NCI-H345 treated with DMSO at 0.1 percent for 48 hours (cell line): ENCODE data around the gene ATG7.
"Not testable (repeated sequence)": the region's sequence is repeated elsewhere in the genome, so short reads cannot be mapped to it uniquely, and the experiment has no call there.

Experiments
- DNase-seq: peaks from one replicate; lab custom pipeline; 2025; ENCODE audit not compliant: unreplicated experiment; lab: John Stamatoyannopoulos, UW

ATG7 gene

DNA sequence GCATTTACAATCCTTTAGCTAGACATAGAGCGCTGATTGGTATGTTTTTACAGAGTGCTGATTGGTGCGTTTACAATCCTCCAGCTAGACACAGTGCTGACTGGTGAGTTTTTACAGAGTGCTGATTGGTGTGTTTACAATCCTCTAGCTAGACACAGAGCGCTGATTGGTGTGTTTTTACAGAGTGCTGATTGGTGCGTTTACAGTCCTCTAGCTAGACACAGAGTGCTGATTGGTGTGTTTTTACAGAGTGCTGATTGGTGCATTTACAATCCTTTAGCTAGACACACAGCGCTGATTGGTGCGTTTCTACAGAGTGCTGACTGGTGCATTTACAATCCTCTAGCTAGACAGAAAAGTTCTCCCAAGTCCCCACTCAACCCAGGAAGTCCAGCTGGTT, 76.7 kb downstream of the ATG7 start:
- not testable (repeated sequence) for DNase-seq

- DNase-seq: no peak
These were observed 77.2 kb downstream of the ATG7 start for GRCh38 chr3:11349446-11349845.

GRCh38 chr3:11350374-11350773, 78.2 kb downstream of the ATG7 start:
- no peak for DNase-seq

DNA sequence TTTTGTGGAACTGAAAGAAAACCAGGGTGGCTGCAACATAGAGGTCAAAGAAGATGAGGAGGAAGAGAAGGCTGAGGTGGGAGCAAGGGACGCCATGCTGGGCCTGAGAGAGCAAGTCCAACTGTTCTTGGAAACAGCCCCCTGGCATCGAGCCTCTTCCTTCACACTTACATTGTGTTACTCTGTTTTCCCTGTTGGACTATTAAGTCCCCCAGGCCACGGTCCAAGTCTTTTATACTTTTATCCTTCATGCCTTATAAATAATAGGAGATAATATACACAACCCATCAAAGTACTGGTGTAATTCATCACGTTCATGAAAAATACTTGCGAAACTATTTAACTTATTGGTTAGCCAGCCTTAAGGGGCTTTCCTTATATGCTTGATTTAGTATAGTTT, 79.3 kb downstream of the ATG7 start:
- no peak for DNase-seq

DNA sequence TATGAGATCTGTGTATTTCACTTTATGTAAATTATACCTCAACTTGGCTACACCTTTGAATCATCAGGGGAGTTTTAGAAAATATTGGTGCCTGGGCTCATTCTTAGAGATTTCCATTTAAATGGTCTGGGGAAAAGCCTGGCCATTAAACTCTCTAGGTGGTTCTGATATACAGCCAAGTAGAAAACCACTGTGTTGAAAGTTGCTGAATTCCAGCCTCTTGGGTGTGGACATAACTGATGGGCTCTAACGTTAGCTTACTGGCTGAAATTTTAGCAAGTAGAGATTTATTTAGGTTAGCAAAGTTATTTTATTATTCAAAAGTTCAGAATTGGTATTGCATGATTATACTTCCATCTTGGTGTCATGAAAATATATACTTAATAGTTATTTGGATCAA, 84.1 kb downstream of the ATG7 start:
- DNase-seq: no peak

DNA sequence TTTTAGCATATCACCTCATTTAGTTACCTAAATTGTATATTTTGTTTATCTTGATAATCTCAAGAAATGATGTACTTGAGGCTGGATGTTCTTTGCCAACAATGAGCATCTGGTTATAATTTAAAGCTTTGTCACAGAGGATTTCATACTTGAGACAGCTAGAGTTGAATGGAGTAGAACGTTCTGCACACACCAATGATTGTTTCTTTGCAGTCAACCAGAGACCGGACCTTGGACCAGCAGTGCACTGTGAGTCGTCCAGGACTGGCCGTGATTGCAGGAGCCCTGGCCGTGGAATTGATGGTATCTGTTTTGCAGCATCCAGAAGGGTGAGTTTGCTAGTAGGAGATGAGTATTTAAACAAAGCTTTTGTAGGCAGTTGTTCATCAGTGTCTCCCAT, 90.4 kb downstream of the ATG7 start:
- no peak for DNase-seq

DNA sequence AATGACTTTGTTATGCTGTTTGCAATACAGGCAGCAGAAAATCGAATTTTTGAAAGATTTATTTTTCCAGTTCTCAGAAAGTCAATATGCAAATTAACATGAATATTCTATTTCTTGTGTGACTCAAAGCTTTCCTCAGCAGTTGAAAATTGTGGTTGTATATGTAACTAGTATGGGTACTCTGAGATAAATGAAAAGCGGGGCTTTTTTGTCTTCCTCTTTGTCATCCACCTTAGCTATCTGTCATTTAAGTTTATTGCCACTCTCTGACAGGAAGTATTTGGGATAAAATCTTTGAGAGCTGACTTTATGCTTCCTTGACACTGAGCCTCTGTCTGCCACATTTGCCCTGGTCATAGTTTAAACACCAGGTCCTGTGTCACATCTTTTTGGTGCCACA, 91.5 kb downstream of the ATG7 start:
- no peak for DNase-seq

GRCh38 chr3:11364181-11364580, 92.0 kb downstream of the ATG7 start:
- no peak for DNase-seq

GRCh38 chr3:11367143-11367693, 95.0 kb downstream of the ATG7 start:
- DNase-seq: no peak

DNA sequence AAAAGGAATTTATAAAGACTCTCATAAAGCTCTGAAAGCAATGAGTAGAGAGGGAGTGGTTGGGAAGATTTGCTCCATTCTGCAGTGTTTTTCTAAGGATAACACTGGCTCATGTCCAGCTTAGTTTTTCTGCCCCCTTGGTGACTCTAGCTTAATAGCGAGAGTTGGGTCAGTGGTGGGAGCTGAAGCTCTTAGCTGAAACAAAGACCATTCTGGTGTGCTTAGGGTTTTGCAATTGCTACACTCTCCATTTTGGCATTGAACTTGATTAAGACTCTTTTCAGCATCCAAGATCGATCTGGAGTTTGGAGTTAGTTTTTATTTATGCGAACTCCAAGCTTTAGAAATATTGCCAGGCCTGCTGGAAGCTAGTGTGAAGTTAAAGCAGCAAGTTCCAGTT, 98.0 kb downstream of the ATG7 start:
- no peak for DNase-seq

GRCh38 chr3:11370966-11371365, 98.8 kb downstream of the ATG7 start:
- DNase-seq: no peak

DNA sequence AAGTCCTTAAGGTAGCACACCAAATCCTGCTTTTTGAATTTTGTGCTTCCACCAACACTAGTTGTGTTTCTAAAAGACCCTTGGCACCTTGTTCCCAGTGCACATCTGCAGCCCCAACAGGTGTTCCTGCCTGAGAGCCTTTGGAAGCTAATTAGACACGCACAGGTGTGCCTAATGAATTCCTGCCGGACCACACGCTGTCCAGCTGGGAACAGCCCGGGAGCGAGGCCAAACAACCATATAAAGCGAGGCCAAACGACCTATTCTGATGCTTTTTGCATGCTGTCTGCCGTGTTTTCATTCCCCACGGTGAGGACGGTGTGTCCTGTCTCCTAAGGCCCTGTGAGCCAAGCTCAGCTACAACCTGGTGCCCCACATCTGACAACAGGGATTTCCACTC, 99.5 kb downstream of the ATG7 start:
- no peak for DNase-seq

- peak; percentile 55 for DNase-seq
These were observed 101.0 kb downstream of the ATG7 start for GRCh38 chr3:11373235-11373634.

GRCh38 chr3:11373654-11374053, 101.5 kb downstream of the ATG7 start:
- DNase-seq: no peak

DNA sequence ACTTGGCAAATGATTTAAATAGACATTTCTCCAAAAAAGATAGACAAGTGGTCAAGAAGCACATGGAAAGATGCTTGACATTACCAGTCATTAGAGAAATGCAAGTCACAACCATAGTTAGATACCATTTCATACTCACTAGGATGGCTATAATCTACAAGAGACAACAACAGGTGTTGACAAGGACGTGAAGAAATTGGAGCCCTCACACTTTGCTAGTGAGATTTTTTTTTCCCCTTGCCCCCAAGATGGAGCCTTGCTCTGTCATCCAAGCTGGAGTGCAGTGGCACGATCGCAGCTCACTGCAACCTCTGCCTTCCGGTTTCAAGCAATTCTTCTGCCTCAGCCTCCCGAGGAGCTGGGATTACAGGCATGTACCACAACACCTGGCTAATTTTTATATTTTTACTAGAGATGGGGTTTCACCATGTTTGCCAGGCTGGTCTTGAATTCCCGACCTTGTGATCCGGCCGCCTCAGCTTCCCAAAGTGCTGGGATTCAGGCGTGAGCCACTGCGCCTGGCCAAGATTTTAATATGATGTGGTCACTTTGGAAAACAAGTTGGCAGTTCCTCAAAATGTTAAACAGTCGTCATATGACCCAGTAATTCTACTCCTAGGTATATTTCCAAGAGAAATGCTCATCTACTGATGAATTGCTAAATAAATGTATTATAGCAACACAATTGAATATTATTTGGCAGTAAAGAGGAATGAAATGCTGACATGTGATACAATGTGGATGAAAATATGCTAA, 103.3 kb downstream of the ATG7 start:
- no peak for DNase-seq

DNA sequence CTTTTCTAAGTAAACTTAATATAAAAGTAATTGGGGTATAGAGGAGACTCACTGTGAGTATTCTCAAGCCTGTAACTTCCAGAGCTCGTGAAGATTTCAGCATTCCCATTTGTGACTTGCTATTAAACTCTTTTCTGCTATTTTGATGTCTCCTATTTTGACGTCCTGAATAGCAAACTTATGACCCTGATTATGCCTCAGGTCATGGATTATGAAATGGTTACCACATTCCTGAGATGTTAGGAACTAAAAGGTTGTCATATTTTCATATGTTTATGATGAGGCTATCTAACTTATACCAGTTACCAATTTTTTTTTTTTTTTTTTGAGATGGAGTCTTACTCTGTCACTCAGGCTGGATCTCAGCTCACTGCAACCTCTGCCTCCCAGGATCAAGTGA, 105.5 kb downstream of the ATG7 start:
- no peak for DNase-seq

GRCh38 chr3:11379238-11379823, 107.1 kb downstream of the ATG7 start:
- DNase-seq: no peak

- no peak for DNase-seq
These were observed 107.9 kb downstream of the ATG7 start for GRCh38 chr3:11379824-11380701.

DNA sequence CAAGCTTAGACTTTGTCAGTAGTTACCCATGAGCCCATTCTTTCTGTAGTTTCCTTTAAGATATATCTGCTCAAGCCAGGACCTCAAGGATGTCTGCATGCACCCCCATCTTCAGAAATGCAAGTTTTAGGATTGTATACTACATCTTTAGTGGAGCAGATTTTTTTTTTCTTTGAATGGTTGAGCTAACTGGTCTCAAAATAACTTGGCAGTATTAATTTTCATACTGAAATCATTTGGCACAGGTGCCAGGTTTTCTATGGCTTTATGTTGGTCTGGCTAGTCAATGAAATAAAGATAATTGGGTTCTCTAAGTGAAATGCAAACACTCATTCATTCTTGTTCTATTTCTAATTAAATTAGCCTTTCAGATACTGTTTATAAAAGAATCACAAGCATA, 108.9 kb downstream of the ATG7 start:
- no peak for DNase-seq

- no peak for DNase-seq
These were observed 109.4 kb downstream of the ATG7 start for GRCh38 chr3:11381563-11381962.

DNA sequence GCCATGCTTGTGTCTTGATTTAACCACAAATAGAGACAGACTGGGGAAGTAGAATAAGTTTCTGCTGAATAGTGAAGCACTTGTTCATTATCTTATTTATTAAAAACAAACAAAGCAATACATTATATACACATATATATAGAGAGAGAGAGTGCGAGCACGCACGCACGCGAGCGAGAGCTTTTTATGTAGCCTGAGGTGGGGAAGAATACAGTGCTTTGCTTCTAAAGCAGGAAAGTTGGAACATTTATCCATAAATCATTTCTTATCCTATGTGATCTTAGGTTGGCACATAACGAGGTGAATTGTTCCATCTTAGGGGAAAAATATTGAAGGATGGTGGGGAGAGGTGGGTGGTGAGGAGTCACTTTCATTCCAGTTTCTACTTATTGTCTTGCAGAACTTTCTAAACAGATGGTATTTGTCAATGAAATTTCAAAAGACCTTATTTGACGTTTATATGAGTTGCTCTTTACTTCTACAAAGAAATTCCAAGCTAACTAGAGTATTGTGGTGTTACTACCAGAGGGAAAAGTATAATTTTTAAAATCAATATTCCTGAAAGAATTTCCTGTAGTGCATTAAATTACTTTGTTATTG, 110.0 kb downstream of the ATG7 start:
- no peak for DNase-seq
